Activated CD8-positive, alpha-beta T cell treated with anti-CD3 and anti-CD28 coated beads, Interleukin-2, amount 10 ng/mL, durations not matched to agents 7 days and 5 days (primary cell): ENCODE data around the gene PPCS. TPM values are rescaled to one million over a fixed set of nuclear protein-coding genes. Genes with fewer than 3 reads are reported as not detected.

Experiments used
- ATAC-seq: fragments of 150-1000 bp; cut with Tn5 transposase; one replicate; pipeline ENCODE4 v1.10.0; 2021; ENCODE audit warnings: moderate library complexity
- CTCF ChIA-PET: fragments of 350-600 bp; sonication (Branson Sonifier 250); formaldehyde crosslinking; loops from one replicate; lab custom pipeline; 2021; ENCODE audit warnings: antibody characterized with exemption; lab: Charles Lee
- POLR2A ChIA-PET: fragments of 350-600 bp; sonication (Branson Sonifier 250); formaldehyde crosslinking; loops from one replicate; lab custom pipeline; 2021; ENCODE audit warnings: antibody characterized with exemption; lab: Charles Lee
- DNase-seq: peaks from one replicate; pipeline ENCODE4 v3.0.0-alpha.2; 2020
- H3K27ac Mint-ChIP-seq: one replicate; pipeline ENCODE4 v1.8.0; 2021; ENCODE audit warnings: mild to moderate bottlenecking, mixed read lengths
- H3K27me3 Mint-ChIP-seq: one replicate; pipeline ENCODE4 v1.8.0; 2021; ENCODE audit warnings: low read depth, mixed read lengths
- H3K36me3 Mint-ChIP-seq: one replicate; pipeline ENCODE4 v1.8.0; 2021; ENCODE audit warnings: low read depth, mixed read lengths
- H3K4me1 Mint-ChIP-seq: one replicate; pipeline ENCODE4 v1.8.0; 2021; ENCODE audit warnings: low read depth, mixed read lengths
- H3K4me3 Mint-ChIP-seq: one replicate; pipeline ENCODE4 v1.8.0; 2021; ENCODE audit warnings: mild to moderate bottlenecking, mixed read lengths
- H3K9me3 Mint-ChIP-seq: one replicate; pipeline ENCODE4 v1.8.0; 2022; ENCODE audit warnings: mixed read lengths; ENCODE audit not compliant: insufficient read depth
- total RNA-seq, 2 experiments: library from RNA; stranded (reverse); gene quantifications; one replicate each; pipeline ENCODE4 v1.2.3, GENCODE V29; 2021

PPCS gene
- 10 to 100 TPM; 34.4 to 36.2 TPM for total RNA-seq

GRCh38 chr1:42456010-42456753 is at the start of gene PPCS, which contains the start of gene ZMYND12:
Gene PPCS (plus strand): TSS chr1:42456543. CDS start chr1:42456566, 23 bp downstream.
Gene ZMYND12 (minus strand): TSS chr1:42456022. CDS start chr1:42455997, 25 bp downstream.
- H3K4me1 Mint-ChIP-seq, result peaks cover 28% of the 10 kb centered on the region
- H3K36me3 Mint-ChIP-seq, result peaks cover 37% of the 10 kb centered on the region
- peak; percentile 95 for ATAC-seq

GRCh38 chr1:42414551-42415496 is 41.5 kb upstream of the PPCS start:
- H3K36me3 Mint-ChIP-seq, result no peaks in the 10 kb centered on the region

More at GRCh38 chr1:42456010-42456753, at the start of gene PPCS, which contains the start of gene ZMYND12:
- H3K9me3 Mint-ChIP-seq, result no peaks in the 10 kb centered on the region
- ChIA-PET CTCF (interaction anchor here (0.8 to 1.5 kb wide), 3 partner anchors 18 to 716 kb away, joined by 3 to 5 read pairs (median 3); partner anchors contain the start of genes C1orf50, CFAP57, EBNA1BP2 and P3H1), POLR2A (interaction anchor here (1.1 to 1.5 kb wide), 4 partner anchors 8 to 226 kb away, joined by 4 to 7 read pairs (median 5); partner anchors contain the start of gene YBX1)
- DNase-seq, result peak; percentile 92
- peak within 1 kb of the TSS; percentile 96 for H3K27ac Mint-ChIP-seq
- H3K27me3 Mint-ChIP-seq, result no peaks in the 10 kb centered on the region
- peak within 1 kb of the TSS; percentile 79 for H3K4me3 Mint-ChIP-seq

GRCh38 chr1:42417166-42417565 is 39.2 kb upstream of the PPCS start:
- peaks cover 2% of the 10 kb centered on the region for H3K27me3 Mint-ChIP-seq
- no peak overlapping the region for H3K27ac Mint-ChIP-seq
- POLR2A ChIA-PET, result no interaction called here
- CTCF ChIA-PET, result no interaction called here
- no peaks in the 10 kb centered on the region for H3K36me3 Mint-ChIP-seq
- H3K9me3 Mint-ChIP-seq, result no peaks in the 10 kb centered on the region
- H3K4me1 Mint-ChIP-seq, result no peaks in the 10 kb centered on the region
- DNase-seq (no peak), ATAC-seq (no peak)
- no peak overlapping the region for H3K4me3 Mint-ChIP-seq

More at GRCh38 chr1:42414551-42415496, 41.5 kb upstream of the PPCS start:
- ATAC-seq (no peak), DNase-seq (no peak)
- CTCF ChIA-PET, result no interaction called here
- no peaks in the 10 kb centered on the region for H3K9me3 Mint-ChIP-seq
- H3K4me1 Mint-ChIP-seq, result no peaks in the 10 kb centered on the region
- H3K27ac Mint-ChIP-seq, result no peak overlapping the region
- POLR2A ChIA-PET, result no interaction called here
- H3K27me3 Mint-ChIP-seq, result no peaks in the 10 kb centered on the region
- H3K4me3 Mint-ChIP-seq, result no peak overlapping the region

GRCh38 chr1:42418516-42418915 is 37.8 kb upstream of the PPCS start:
- DNase-seq, result no peak
- H3K27ac Mint-ChIP-seq, result no peak overlapping the region
- no peak overlapping the region for H3K4me3 Mint-ChIP-seq
- no peaks in the 10 kb centered on the region for H3K9me3 Mint-ChIP-seq
- no peaks in the 10 kb centered on the region for H3K4me1 Mint-ChIP-seq
- POLR2A ChIA-PET, result no interaction called here
- peaks cover 2% of the 10 kb centered on the region for H3K27me3 Mint-ChIP-seq
- CTCF ChIA-PET, result no interaction called here
- no peak for ATAC-seq
- no peaks in the 10 kb centered on the region for H3K36me3 Mint-ChIP-seq

- no peaks in the 10 kb centered on the region for H3K36me3 Mint-ChIP-seq
- H3K4me1 Mint-ChIP-seq, result no peaks in the 10 kb centered on the region
- H3K9me3 Mint-ChIP-seq, result no peaks in the 10 kb centered on the region
- no peak overlapping the region for H3K4me3 Mint-ChIP-seq
- ATAC-seq (no peak), DNase-seq (no peak)
- CTCF ChIA-PET, result no interaction called here
- H3K27ac Mint-ChIP-seq, result no peak overlapping the region
- POLR2A ChIA-PET, result no interaction called here
- peaks cover 2% of the 10 kb centered on the region for H3K27me3 Mint-ChIP-seq
Measured at GRCh38 chr1:42419126-42419821, 37.1 kb upstream of the PPCS start.

GRCh38 chr1:42420121-42420520 is 36.2 kb upstream of the PPCS start:
- H3K27me3 Mint-ChIP-seq, result peaks cover 2% of the 10 kb centered on the region
- ATAC-seq (no peak), DNase-seq (no peak)
- ChIA-PET CTCF (no interaction called here), POLR2A (no interaction called here)
- H3K36me3 Mint-ChIP-seq, result no peaks in the 10 kb centered on the region
- no peaks in the 10 kb centered on the region for H3K9me3 Mint-ChIP-seq
- H3K27ac Mint-ChIP-seq, result no peak overlapping the region
- H3K4me1 Mint-ChIP-seq, result no peaks in the 10 kb centered on the region
- no peak overlapping the region for H3K4me3 Mint-ChIP-seq

DNA sequence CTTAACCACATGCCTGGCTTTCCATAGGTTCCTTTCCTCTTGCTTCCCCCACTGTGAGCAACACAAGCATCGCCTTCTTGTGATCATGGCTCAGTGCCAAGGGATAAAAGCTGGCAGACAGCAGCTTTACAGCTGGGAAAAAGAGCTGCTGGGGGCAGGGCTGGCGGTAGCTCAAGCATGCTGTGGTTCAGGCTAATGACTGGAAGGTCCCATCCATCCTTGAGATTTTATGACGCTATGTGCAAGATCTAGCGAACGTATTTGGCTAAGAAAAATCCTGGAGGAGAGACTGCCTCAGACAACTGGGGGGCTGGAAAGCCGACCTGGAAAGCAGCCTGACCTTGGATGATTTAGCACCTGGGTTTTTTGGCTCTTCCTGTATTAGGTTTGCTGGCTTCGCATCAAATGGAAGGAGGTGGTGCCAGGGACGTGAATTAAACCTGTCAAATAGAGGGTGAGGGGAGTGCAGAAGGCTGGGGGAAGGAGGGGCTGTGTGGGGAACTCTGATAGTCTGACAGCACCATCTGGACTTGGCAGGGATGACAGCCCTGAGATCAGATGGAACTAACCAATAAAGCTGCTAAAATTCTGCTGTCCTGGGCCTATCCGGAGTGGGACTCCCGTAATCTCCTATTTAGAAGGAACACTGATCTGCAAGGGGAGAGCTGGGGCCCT is 35.3 kb upstream of the PPCS start:
- Mint-ChIP-seq H3K27me3 (peaks cover 2% of the 10 kb centered on the region), H3K4me1 (no peaks in the 10 kb centered on the region), H3K4me3 (no peak overlapping the region), H3K36me3 (no peaks in the 10 kb centered on the region), H3K27ac (no peak overlapping the region), H3K9me3 (no peaks in the 10 kb centered on the region)
- no peak for ATAC-seq
- POLR2A ChIA-PET, result no interaction called here
- no peak for DNase-seq
- CTCF ChIA-PET, result no interaction called here

DNA sequence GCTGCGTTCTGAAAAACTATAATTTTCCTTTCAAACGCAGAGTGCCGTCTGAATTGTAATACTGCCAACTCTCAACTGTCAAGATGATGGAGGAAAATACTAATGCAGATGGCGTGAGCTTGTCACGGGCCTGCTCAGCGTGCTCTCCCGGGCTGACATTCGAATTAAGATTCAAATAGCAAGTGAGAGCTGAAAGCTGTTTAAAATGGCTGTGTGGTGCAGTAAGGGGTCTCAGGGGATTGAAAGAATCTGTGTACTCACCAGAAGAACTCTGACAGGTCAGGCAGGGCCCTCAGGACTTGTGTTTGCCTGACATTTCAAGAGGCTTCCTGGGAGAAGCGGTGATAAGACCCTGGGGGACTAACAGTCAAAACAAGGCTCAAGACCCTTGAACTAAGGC is 33.6 kb upstream of the PPCS start:
- ATAC-seq (no peak), DNase-seq (no peak)
- ChIA-PET POLR2A (no interaction called here), CTCF (no interaction called here)
- no peaks in the 10 kb centered on the region for H3K4me1 Mint-ChIP-seq
- no peak overlapping the region for H3K4me3 Mint-ChIP-seq
- no peaks in the 10 kb centered on the region for H3K9me3 Mint-ChIP-seq
- H3K36me3 Mint-ChIP-seq, result no peaks in the 10 kb centered on the region
- peaks cover 2% of the 10 kb centered on the region for H3K27me3 Mint-ChIP-seq
- no peak overlapping the region for H3K27ac Mint-ChIP-seq

DNA sequence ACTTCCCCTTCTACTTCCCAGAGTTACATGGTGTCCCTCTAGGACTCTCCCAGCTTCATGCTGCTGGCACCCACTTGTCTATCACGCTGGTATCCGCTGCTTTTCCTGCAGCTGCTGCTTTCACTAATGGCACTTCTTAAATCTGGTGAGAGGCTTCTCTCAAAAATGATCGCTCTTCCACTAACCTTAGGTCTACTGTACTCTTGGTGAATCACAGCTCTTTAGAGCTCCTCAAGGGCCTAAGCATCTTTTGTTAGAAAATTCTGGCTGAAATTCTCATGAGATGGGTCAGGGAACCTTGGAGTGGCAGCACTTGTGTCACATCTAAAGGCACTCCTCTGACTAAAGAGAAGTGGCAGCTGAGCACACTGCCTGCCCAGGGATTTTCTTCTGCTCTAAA is 32.7 kb upstream of the PPCS start:
- Mint-ChIP-seq H3K27ac (no peak overlapping the region), H3K9me3 (no peaks in the 10 kb centered on the region), H3K4me1 (no peaks in the 10 kb centered on the region), H3K4me3 (no peak overlapping the region), H3K27me3 (peaks cover 2% of the 10 kb centered on the region), H3K36me3 (no peaks in the 10 kb centered on the region)
- no peak for DNase-seq
- CTCF ChIA-PET, result no interaction called here
- POLR2A ChIA-PET, result no interaction called here
- ATAC-seq, result no peak

GRCh38 chr1:42424201-42424600 is 32.1 kb upstream of the PPCS start:
- ATAC-seq (no peak), DNase-seq (no peak)
- ChIA-PET CTCF (no interaction called here), POLR2A (no interaction called here)
- Mint-ChIP-seq H3K27me3 (peaks cover 2% of the 10 kb centered on the region), H3K9me3 (no peaks in the 10 kb centered on the region), H3K36me3 (no peaks in the 10 kb centered on the region), H3K27ac (no peak overlapping the region), H3K4me3 (no peak overlapping the region), H3K4me1 (no peaks in the 10 kb centered on the region)

DNA sequence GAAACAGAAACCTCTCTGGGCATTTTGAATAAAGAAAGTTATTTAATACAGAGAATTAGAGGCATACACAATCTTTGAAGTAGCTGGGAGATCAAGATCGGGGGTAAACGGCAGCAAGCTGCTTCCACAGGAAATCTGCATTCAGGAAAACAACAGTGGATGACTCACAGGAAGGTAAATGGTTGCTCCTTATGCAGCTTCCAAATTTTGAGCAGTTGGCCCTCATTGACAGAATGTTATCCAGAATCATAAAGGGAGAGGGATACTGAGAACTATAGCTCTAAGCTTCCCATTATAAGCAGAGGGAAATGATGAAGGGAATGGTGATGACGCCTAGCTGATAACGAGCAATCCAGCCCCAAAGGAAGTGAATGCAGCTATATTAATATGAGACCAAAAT is 29.1 kb upstream of the PPCS start:
- Mint-ChIP-seq H3K9me3 (no peaks in the 10 kb centered on the region), H3K4me1 (no peaks in the 10 kb centered on the region), H3K36me3 (no peaks in the 10 kb centered on the region), H3K4me3 (no peak overlapping the region), H3K27ac (no peak overlapping the region), H3K27me3 (no peaks in the 10 kb centered on the region)
- ATAC-seq, result no peak
- DNase-seq, result no peak
- ChIA-PET POLR2A (no interaction called here), CTCF (no interaction called here)
